Naive B cell (primary cell): ENCODE data around the gene IQSEC1. TPM values are rescaled to one million over a fixed set of nuclear protein-coding genes. Genes with fewer than 3 reads are reported as not detected.
A peak's percentile ranks its signal among the peaks of the same experiment; 100 is the strongest.

Experiments
- ATAC-seq, 2 donors: fragments of 150-1000 bp; cut with Tn5 transposase; 2 replicates each; pipeline ENCODE4 v1.10.0; 2021; ENCODE audit warnings: low read depth in 2 of 2, mild to moderate bottlenecking in 2 of 2, moderate library complexity in 2 of 2
- DNase-seq: peaks from one replicate; pipeline ENCODE4 v3.0.0; 2022
- H3K27ac Mint-ChIP-seq, 6 donors: one replicate each; pipeline ENCODE4 v1.8.0; 2020 to 2022; ENCODE audit warnings: mild to moderate bottlenecking in 6 of 6, mixed read lengths in 6 of 6, moderate library complexity in 5 of 6, inconsistent platforms in 2 of 6
- H3K27me3 Mint-ChIP-seq, 3 donors: one replicate each; pipeline ENCODE4 v1.8.0; 2021 to 2022; ENCODE audit warnings: mixed read lengths in 3 of 3, mild to moderate bottlenecking in 1 of 3
- H3K36me3 Mint-ChIP-seq, 2 donors: one replicate each; pipeline ENCODE4 v1.8.0; 2020 to 2022; ENCODE audit warnings: mixed read lengths in 2 of 2, inconsistent platforms in 1 of 2, mild to moderate bottlenecking in 1 of 2
- H3K4me1 Mint-ChIP-seq, 3 donors: one replicate each; pipeline ENCODE4 v1.8.0; 2020 to 2022; ENCODE audit warnings: mixed read lengths in 3 of 3, inconsistent platforms in 1 of 3, mild to moderate bottlenecking in 1 of 3, moderate library complexity in 1 of 3
- H3K4me3 Mint-ChIP-seq, 8 donors: one replicate each; pipeline ENCODE4 v1.8.0; 2020 to 2022; ENCODE audit warnings: mild to moderate bottlenecking in 8 of 8, mixed read lengths in 8 of 8, moderate library complexity in 8 of 8, inconsistent platforms in 2 of 8
- H3K9me3 Mint-ChIP-seq, 7 donors: one replicate each; pipeline ENCODE4 v1.8.0; 2020 to 2022; ENCODE audit warnings: mixed read lengths in 7 of 7, mild to moderate bottlenecking in 5 of 7, inconsistent platforms in 2 of 7, moderate library complexity in 1 of 7
- polyA plus RNA-seq, 6 donors: library from polyadenylated mRNA; unstranded; fragments of 300-500 nt; fragmentation: Illumina TruSeq; gene quantifications; one replicate each; pipeline ENCODE4 v1.2.3, GENCODE V29; 2021; ENCODE audit warnings: low read depth in 6 of 6

IQSEC1 gene
- polyA plus RNA-seq, 6 donors from 2014 or later = 14.6 to 73.4 (median 36.9) TPM

DNA sequence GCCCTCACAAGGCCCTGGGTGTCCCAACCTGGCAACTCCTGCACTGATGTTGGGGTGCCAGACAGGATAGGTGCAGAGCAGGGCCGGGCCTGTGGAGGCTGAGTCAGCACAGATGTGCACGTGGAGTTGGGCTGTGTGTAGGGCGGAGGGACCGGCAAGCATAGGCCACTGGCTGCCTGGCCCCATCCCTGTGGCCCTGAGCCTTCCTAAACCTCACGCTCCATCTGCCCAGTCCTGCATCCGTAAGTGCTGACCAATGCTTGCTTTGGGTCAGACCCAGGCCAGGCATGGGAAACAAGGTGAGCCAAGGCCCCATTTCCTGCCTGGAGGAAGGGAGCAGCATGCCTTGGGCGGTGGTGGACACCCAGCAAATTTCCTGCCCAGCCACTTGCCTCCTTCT, 5.8 kb upstream of the IQSEC1 start:
- H3K27ac Mint-ChIP-seq = peak overlapping the region in 3 of 6 donors; percentile 10 to 52 (median 38)
- H3K4me3 Mint-ChIP-seq = peak overlapping the region in 1 of 8 donors; percentile 47
- H3K36me3 Mint-ChIP-seq = no peaks in the 10 kb centered on the region
- H3K9me3 Mint-ChIP-seq = no peaks in the 10 kb centered on the region
- DNase-seq (no peak), ATAC-seq (no peak)
- peaks cover 57 to 70% (median 67%) of the 10 kb centered on the region in 3 donors for H3K4me1 Mint-ChIP-seq
- H3K27me3 Mint-ChIP-seq = no peaks in the 10 kb centered on the region

DNA sequence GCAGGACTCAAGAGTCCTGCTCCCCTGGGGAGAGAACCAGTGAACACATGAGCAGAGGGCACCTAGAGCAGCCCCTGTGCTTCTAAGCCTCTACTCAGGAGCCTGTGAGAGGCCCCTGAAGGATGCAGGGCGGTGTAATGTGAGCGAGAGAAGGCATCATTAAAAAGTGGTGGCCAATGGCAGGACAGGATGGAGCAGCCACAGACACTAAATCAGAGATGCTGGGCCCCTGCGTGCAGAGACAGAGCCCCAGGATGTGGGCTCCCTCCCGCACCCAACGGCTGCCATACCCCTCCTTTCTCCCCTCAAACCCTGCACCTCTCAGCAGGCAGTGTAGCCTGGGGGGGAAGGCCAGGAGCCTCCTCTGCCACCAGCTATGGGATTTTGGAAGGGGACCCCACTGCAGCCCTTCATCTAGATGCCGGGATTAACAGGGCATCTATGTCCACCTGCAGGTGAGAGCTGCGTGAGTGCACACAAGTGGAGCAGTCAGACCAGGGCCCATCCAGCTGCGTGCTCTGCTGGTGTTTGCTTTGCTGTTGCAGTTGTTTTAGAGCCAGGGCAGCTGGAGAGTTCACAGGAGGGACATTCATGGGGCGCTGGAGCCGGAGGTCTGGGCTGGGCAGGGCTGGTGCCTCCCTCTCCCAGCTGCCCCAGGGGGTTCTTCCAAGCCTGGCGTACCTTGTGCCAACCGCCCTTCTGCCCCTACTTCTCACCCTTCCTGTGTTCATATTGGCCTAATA, 5.1 kb upstream of the IQSEC1 start:
- H3K4me3 Mint-ChIP-seq = peak overlapping the region in 5 of 8 donors; percentile 4 to 59 (median 47)
- peaks cover 54 to 69% (median 67%) of the 10 kb centered on the region in 3 donors for H3K4me1 Mint-ChIP-seq
- ATAC-seq (no peak), DNase-seq (no peak)
- no peaks in the 10 kb centered on the region for H3K36me3 Mint-ChIP-seq
- no peaks in the 10 kb centered on the region for H3K27me3 Mint-ChIP-seq
- no peaks in the 10 kb centered on the region for H3K9me3 Mint-ChIP-seq
- H3K27ac Mint-ChIP-seq = peak overlapping the region in 2 of 6 donors; percentile 80 to 88

DNA sequence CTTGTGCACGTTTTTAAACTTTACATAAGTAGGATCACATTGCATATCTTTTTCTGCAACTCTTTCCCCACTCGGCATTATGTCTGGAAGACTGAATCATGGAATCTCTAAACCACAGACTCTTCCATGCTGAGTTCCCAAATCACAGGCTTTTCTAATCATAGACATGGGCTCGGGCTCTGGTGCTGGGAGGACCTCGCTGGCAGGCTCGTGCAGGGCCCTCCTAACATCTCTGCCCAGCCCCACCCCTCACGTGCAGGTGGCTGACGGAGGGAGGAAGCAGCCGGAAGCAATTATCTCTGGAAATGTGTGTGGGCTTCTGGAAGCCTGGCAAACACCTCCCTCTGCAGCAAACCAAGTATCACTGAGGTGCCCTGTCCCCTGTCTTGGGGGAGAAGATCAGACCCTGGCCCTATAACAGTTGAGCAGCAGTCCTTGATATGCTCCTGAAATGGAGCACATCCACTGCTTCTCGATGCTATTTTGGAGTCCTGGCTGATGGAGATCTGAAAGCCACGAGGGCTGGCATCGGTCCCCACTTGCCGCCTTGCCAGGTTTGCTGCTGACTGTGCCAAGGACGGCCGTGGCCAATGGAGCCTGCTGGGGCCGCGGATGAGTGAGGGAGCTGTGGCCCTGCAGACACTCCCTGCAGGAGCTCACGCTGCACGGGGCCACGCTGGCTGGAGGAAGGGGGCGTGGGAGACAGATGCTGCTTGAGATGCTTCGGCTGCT, 4.4 kb upstream of the IQSEC1 start:
- DNase-seq (no peak), ATAC-seq (no peak)
- Mint-ChIP-seq H3K27ac (peak overlapping the region in 2 of 6 donors; percentile 80 to 88), H3K4me3 (peak overlapping the region in 4 of 8 donors; percentile 18 to 59 (median 49)), H3K9me3 (no peaks in the 10 kb centered on the region), H3K4me1 (peaks cover 51 to 66% (median 64%) of the 10 kb centered on the region in 3 donors), H3K36me3 (no peaks in the 10 kb centered on the region), H3K27me3 (no peaks in the 10 kb centered on the region)

DNA sequence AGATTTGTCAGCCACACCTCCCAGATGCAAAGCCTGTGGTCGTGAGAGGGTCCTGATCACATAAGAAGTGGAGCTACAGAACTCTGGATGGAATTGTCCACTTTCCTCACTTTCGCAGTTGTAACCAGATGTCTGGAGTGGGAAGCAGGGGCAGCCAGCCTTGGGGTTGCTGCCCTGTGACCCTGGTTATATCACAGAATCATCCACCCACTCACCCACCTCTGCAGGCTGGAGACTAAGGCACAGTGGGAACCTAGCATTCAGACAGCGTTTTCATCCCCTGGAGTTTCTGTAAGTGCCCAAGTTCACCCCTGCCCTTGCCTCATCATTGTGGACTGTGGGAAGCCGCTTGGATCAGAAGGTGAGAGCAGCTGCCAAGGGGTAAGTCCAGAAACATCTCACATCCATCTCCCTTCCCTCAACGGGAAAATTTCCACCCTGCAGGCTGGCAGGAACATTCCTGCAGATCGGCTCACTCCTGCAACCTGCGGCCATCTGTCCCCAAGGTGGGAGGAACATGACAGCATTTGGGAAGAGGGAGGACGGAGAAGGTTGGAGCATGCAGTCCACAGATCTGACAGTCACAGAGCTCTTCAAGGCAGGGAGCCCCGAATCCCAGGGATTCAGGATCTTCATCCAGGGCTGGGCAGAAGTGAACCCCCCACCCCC, 2.9 kb upstream of the IQSEC1 start:
- ATAC-seq (no peak), DNase-seq (no peak)
- no peaks in the 10 kb centered on the region for H3K36me3 Mint-ChIP-seq
- peak overlapping the region in 1 of 8 donors; percentile 7 for H3K4me3 Mint-ChIP-seq
- H3K27me3 Mint-ChIP-seq = no peaks in the 10 kb centered on the region
- H3K4me1 Mint-ChIP-seq = peaks cover 41 to 71% (median 67%) of the 10 kb centered on the region in 3 donors
- H3K9me3 Mint-ChIP-seq = no peaks in the 10 kb centered on the region
- H3K27ac Mint-ChIP-seq = peak overlapping the region in 2 of 6 donors; percentile 36 to 83

DNA sequence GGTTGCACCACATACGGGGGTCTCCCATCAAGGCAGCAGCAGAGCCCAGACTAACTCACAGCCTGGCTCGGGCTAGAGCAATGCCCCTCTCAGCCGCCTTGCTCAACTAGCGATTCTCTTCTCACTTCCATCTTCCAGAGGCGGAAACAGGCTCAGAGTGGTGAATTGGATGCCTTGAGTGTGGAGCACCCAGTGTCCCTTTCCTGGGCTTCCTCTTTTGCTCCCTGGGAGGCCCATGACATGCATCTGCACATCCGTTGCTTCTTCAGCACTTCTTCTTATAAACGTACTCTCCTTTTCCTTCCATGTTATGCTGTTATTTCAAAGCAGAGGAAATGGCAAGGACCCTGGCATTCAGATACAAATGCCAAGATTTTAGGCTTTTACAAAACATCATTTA, 2.1 kb upstream of the IQSEC1 start:
- H3K4me1 Mint-ChIP-seq = peaks cover 40 to 75% (median 73%) of the 10 kb centered on the region in 3 donors
- no peaks in the 10 kb centered on the region for H3K27me3 Mint-ChIP-seq
- DNase-seq (no peak), ATAC-seq (no peak)
- peak overlapping the region in 6 of 8 donors; percentile 8 to 86 (median 68) for H3K4me3 Mint-ChIP-seq
- H3K9me3 Mint-ChIP-seq = no peaks in the 10 kb centered on the region
- H3K27ac Mint-ChIP-seq = peak overlapping the region in 2 of 6 donors; percentile 26 to 63
- no peaks in the 10 kb centered on the region for H3K36me3 Mint-ChIP-seq

DNA sequence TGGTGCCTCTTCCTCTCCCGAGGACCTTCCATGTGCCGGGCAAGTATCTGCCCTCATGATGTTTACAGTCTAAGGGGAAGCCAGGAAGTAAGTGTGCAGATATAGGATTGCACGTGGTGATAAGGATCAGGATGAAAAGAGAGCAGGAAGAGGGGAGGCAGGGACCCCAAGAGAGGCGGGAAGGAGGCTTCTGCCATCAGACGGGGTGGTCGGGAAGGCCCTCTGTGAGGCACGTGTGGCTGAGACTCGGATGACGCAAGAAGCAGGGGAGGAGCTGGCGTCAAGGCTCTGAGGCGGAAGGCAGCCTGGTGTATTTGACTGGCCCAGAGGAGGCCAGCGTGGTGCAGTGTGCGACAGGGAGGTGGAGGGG, 762 bp upstream of the IQSEC1 start:
- Mint-ChIP-seq H3K4me3 (peak overlapping the region; percentile 84 to 93 (median 90)), H3K9me3 (no peaks in the 10 kb centered on the region), H3K27me3 (no peaks in the 10 kb centered on the region), H3K36me3 (no peaks in the 10 kb centered on the region), H3K4me1 (peaks cover 45 to 77% (median 73%) of the 10 kb centered on the region in 3 donors), H3K27ac (peak overlapping the region; percentile 36 to 97 (median 90))
- no peak for DNase-seq
- ATAC-seq = no peak

DNA sequence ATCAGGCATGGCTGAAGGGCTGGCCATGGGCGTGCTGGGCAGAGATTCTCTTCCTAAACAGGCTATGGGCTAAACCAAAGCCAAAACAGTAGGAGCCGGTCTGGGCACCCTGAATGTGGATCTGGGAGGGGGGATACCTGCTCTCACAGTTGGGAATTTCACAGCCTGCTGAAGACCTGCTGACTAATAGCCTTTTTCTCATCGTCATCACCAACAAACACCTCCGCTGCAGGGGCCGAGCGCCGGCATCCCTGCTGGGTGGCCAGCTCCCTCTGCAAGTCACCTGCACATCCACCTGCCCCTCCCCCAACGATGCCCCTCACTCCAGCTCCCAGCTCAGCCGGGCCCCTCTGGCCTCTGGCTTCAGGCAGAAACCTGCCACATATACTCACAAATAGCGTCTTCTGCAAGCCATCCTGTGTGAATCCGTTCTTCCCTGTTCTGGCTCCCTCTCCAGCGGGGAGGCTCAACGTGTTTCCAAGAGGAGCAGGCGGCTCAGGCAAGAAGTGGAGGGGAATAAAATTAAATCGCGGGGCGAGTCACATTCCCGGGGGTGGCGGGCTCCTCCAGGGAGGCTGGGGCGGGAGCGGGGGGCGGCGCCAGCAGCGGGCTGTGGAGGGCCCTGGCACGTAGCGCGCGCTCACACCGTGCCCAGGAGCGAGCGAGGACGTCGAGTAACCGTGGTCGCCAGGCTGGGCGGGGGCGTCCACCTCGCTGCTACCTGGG, 466 bp downstream of the IQSEC1 start:
- Mint-ChIP-seq H3K9me3 (no peaks in the 10 kb centered on the region), H3K27me3 (no peaks in the 10 kb centered on the region), H3K27ac (peak overlapping the region; percentile 88 to 98 (median 96)), H3K4me1 (peaks cover 41 to 76% (median 73%) of the 10 kb centered on the region in 3 donors), H3K36me3 (no peaks in the 10 kb centered on the region), H3K4me3 (peak overlapping the region; percentile 84 to 95 (median 92))
- DNase-seq = no peak
- peak; percentile 32 to 40 for ATAC-seq

DNA sequence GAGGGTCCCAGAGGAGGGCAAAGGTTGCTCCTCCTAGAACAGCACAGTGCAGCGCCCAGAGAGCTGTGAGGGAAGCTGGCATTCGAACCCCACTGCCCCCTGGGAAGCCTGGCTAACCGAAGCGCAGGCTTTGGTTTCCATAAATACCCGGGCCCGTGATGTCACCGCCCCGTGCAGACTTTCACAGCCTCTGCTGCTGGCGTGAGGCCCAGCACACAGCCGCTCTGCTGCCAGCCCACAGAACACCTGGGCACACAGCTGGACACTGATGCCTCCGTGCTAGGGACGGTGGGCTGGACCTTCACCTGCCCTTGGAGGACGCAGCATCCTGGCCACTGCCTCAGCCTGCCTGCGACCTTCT, 1.0 kb downstream of the IQSEC1 start:
- H3K36me3 Mint-ChIP-seq = no peaks in the 10 kb centered on the region
- ATAC-seq = peak; percentile 50 to 55
- peaks cover 40 to 76% (median 72%) of the 10 kb centered on the region in 3 donors for H3K4me1 Mint-ChIP-seq
- H3K27me3 Mint-ChIP-seq = no peaks in the 10 kb centered on the region
- DNase-seq = peak; percentile 72
- peak overlapping the region; percentile 84 to 95 (median 92) for H3K4me3 Mint-ChIP-seq
- no peaks in the 10 kb centered on the region for H3K9me3 Mint-ChIP-seq
- peak overlapping the region; percentile 88 to 98 (median 96) for H3K27ac Mint-ChIP-seq

DNA sequence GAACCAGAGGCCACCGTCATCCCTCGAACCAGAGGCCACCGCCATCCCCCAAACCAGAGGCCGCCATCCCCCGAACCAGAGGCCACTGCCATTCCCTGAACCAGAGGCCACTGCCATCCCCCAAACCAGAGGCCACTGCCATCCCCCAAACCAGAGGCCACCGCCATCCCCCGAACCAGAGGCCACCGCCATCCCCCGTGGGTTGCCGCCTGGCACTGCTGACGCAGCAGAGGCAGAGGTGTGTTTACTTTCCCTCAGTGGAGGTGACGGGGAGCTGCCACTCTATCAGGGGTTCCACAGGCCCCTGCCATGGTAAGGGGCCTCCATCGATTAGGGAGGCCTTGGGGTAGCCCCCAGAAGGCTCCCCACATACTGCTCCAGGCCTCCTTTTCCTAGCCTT, 1.5 kb downstream of the IQSEC1 start:
- Mint-ChIP-seq H3K36me3 (no peaks in the 10 kb centered on the region), H3K4me3 (peak overlapping the region; percentile 84 to 95 (median 92)), H3K4me1 (peaks cover 45 to 80% (median 77%) of the 10 kb centered on the region in 3 donors), H3K9me3 (no peaks in the 10 kb centered on the region), H3K27ac (peak overlapping the region; percentile 88 to 98 (median 96)), H3K27me3 (no peaks in the 10 kb centered on the region)
- DNase-seq (no peak), ATAC-seq (no peak)

DNA sequence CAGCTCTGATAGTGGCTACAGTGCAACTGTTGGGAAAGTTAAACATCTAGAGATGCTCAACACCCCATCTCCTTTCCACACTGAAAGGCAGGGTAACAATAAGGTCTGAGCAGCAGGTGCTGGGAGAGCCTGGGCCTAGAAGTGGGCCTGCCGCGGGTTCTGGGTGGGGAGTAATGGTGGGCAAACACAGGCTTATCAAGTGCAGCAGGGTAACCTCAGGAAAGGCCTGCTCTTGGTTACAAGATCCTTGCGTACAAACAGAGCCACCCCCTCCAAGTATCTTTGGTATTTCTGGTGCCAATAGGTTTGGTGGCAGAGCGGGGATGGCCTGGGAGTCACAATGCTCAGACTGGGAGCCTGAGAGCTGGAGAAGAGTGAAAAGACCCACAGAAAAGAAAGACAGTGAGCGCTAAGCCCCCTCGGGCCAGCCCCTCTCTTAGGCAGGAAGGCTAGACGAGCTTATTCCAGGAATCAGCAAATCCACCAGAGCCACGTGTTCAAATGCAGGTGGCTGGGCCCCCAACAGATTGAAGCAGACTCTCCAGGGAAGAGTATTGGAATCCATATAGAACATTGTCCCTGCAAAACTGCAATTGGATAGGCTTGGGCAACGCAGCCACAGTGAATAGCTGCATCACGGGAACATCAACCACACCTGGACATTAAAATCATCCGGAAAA, 2.7 kb downstream of the IQSEC1 start:
- Mint-ChIP-seq H3K27me3 (no peaks in the 10 kb centered on the region), H3K9me3 (no peaks in the 10 kb centered on the region), H3K4me1 (peaks cover 56 to 89% (median 86%) of the 10 kb centered on the region in 3 donors), H3K4me3 (peak overlapping the region; percentile 38 to 93 (median 72)), H3K27ac (peak overlapping the region; percentile 85 to 98 (median 95)), H3K36me3 (no peaks in the 10 kb centered on the region)
- ATAC-seq (no peak), DNase-seq (no peak)

DNA sequence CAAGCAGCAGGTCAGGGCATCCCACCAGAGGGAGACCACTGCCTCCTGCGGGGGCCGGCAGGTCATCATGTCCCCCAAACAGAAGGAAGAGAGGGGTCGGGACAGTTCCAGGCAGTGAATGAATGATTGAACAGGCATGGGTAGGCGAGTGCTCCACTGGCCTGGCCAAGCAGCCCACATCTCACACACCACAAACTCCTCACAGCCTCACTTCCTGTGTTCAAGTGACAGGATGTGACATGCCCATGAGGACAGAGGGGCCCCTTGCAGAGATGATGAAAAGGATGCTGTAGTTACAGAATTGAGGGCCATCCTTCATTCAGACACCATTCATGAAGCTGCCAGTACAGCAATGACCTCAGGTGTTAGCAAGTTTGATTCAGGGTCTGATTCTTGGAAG, 3.7 kb downstream of the IQSEC1 start:
- H3K4me1 Mint-ChIP-seq = peaks cover 57 to 93% (median 92%) of the 10 kb centered on the region in 3 donors
- H3K27me3 Mint-ChIP-seq = no peaks in the 10 kb centered on the region
- peak overlapping the region; percentile 80 to 98 (median 94) for H3K27ac Mint-ChIP-seq

DNA sequence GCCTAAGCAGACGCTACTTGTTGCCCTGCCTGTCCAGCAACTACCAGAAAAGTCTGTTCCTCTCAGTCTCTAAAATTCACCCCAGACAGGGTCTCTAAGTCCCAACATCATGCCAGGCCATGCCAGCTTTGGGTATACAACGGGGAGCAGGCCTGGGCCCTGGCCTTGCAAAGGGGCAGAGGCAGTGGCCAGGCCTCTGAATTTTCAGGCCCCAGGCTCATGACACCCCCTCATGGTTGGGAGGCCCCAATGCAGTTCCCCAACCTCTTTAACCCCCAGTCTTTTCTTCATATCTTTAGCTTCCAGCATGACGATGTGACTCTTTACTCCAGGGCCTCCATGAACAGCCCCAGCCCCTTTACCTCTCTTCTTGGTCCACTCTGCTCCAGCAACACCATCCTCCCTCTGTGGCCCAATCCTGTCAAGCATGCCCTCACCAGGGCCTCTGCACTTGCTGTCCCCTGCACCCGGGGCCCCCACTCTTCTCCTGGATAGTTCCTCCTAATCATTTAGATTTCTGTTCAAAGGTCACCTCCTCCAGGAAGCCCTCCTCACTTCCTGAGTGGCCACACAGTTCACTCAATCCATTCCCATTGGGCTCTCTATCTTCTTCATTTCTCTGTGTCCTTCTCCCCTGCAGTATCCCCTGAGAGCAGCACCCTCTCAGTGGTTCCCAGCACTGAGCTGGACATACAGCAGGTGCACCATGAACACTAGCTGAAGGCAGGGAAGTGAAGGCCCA, 4.8 kb downstream of the IQSEC1 start:
- peaks cover 58 to 94% (median 84%) of the 10 kb centered on the region in 3 donors for H3K4me1 Mint-ChIP-seq
- H3K27ac Mint-ChIP-seq = peak overlapping the region; percentile 80 to 98 (median 90)

More for the DNA sequence above, 3.7 kb downstream of the IQSEC1 start:
- ATAC-seq (peak; percentile 50), DNase-seq (peak; percentile 69)
- H3K9me3 Mint-ChIP-seq = no peaks in the 10 kb centered on the region
- H3K36me3 Mint-ChIP-seq = no peaks in the 10 kb centered on the region
- peak overlapping the region; percentile 56 to 93 (median 78) for H3K4me3 Mint-ChIP-seq

More for the DNA sequence above, 4.8 kb downstream of the IQSEC1 start:
- no peak for ATAC-seq
- no peaks in the 10 kb centered on the region for H3K27me3 Mint-ChIP-seq
- no peak for DNase-seq
- no peaks in the 10 kb centered on the region for H3K9me3 Mint-ChIP-seq
- peak overlapping the region in 5 of 8 donors; percentile 16 to 75 (median 22) for H3K4me3 Mint-ChIP-seq
- peaks cover 7 to 8% of the 10 kb centered on the region in 2 donors for H3K36me3 Mint-ChIP-seq
